MM.1S (cell line): ENCODE measurements around the gene CDH22.

Source experiments
- DNase-seq: peaks from one replicate; pipeline ENCODE4 v3.0.0-alpha.2; 2015
- H2AFZ ChIP-seq: fragments of 300-600 bp; sonication (generic); 2 replicates; pipeline ENCODE4 v1.6.0; 2016; ENCODE audit warnings: antibody characterized with exemption, low read length
- H3F3A ChIP-seq: fragments of 300-600 bp; sonication (generic); 2 replicates; pipeline ENCODE4 v1.6.1; 2016; ENCODE audit warnings: mild to moderate bottlenecking, antibody characterized with exemption, low read length, moderate library complexity, mixed read lengths; ENCODE audit not compliant: insufficient read depth
- H3K27ac ChIP-seq: fragments of 300-600 bp; sonication (generic); 2 replicates; pipeline ENCODE4 v1.5.1; 2016; ENCODE audit warnings: mild to moderate bottlenecking, low read length
- H3K27me3 ChIP-seq: fragments of 300-600 bp; sonication (generic); replicated peaks from 2 replicates; pipeline ENCODE4 v1.6.0; 2016; ENCODE audit warnings: low read length; ENCODE audit not compliant: insufficient read depth
- H3K36me3 ChIP-seq: fragments of 300-600 bp; sonication (generic); replicated peaks from 2 replicates; pipeline ENCODE4 v1.6.1; 2016; ENCODE audit warnings: mild to moderate bottlenecking, low read length, mixed read lengths; ENCODE audit not compliant: insufficient read depth
- H3K4me1 ChIP-seq: fragments of 300-600 bp; sonication (generic); 2 replicates; pipeline ENCODE4 v1.6.1; 2016; ENCODE audit warnings: low read length, mixed read lengths
- H3K4me2 ChIP-seq: fragments of 300-600 bp; sonication (generic); 2 replicates; pipeline ENCODE4 v1.6.0; 2016; ENCODE audit warnings: low read depth, low read length
- H3K4me3 ChIP-seq: fragments of 300-600 bp; sonication (generic); 2 replicates; pipeline ENCODE4 v1.5.1; 2016; ENCODE audit warnings: low read length, mixed read lengths
- H3K79me2 ChIP-seq: fragments of 300-600 bp; sonication (generic); 2 replicates; pipeline ENCODE4 v1.6.1; 2016; ENCODE audit warnings: mixed run types, low read length, mixed read lengths
- H3K9ac ChIP-seq: fragments of 300-600 bp; sonication (generic); 2 replicates; pipeline ENCODE4 v1.6.1; 2016; ENCODE audit warnings: low read length, mixed read lengths
- H3K9me2 ChIP-seq: fragments of 300-600 bp; sonication (generic); replicated peaks from 2 replicates; pipeline ENCODE4 v1.6.1; 2016; ENCODE audit warnings: mild to moderate bottlenecking, low read length, mixed read lengths; ENCODE audit not compliant: insufficient read depth
- H3K9me3 ChIP-seq: fragments of 300-600 bp; sonication (generic); replicated peaks from 2 replicates; pipeline ENCODE4 v1.6.1; 2016; ENCODE audit warnings: mild to moderate bottlenecking, low read length, mixed read lengths; ENCODE audit not compliant: insufficient read depth
- H4K20me1 ChIP-seq: fragments of 300-600 bp; sonication (generic); 2 replicates; pipeline ENCODE4 v1.6.1; 2016; ENCODE audit warnings: mild to moderate bottlenecking, low read length, moderate library complexity, mixed read lengths; ENCODE audit not compliant: insufficient read depth
- CTCF ChIP-seq: fragments of 300-600 bp; sonication (generic); IDR thresholded peaks from 2 replicates; pipeline ENCODE4 v1.5.1; 2016; ENCODE audit warnings: antibody characterized with exemption, low read length, mixed read lengths
- EZH2 ChIP-seq: fragments of 300-600 bp; sonication (generic); optimal IDR thresholded peaks from 2 replicates; pipeline ENCODE3; 2017; ENCODE audit warnings: low read depth, mild to moderate bottlenecking, antibody characterized with exemption, low read length, mixed read lengths
- EZH2phosphoT487 ChIP-seq: fragments of 300-600 bp; sonication (generic); IDR thresholded peaks from 2 replicates; pipeline ENCODE4 v1.6.1; 2018; ENCODE audit warnings: antibody characterized with exemption, low read length

CDH22 gene

GRCh38 chr20:46305331-46305972, 2.8 kb downstream of the CDH22 start:
- Histone ChIP-seq H3K4me3 (no peak overlapping the region), H3K4me2 (no peak overlapping the region), H3F3A (no peaks in the 10 kb centered on the region), H3K9me2 (no peaks in the 10 kb centered on the region), H3K4me1 (0 out of 2 replicates have a peak, but pooled peaks cover 3% of the 10 kb centered on the region), H3K27ac (no peak overlapping the region), H3K36me3 (no peaks in the 10 kb centered on the region), H2AFZ (no peak overlapping the region), H3K9me3 (no peaks in the 10 kb centered on the region), H3K27me3 (peaks cover 85% of the 10 kb centered on the region), H3K9ac (no peak overlapping the region), H4K20me1 (no peaks in the 10 kb centered on the region), H3K79me2 (no peaks in the 10 kb centered on the region)
- TF ChIP-seq EZH2phosphoT487 (no peak), CTCF (no peak), EZH2 (no peak)
- DNase-seq: no peak

GRCh38 chr20:46304852-46305251, 3.4 kb downstream of the CDH22 start:
- no peaks in the 10 kb centered on the region for H4K20me1 ChIP-seq
- H3K27ac ChIP-seq: no peak overlapping the region
- H3K4me3 ChIP-seq: no peak overlapping the region
- H3K4me1 ChIP-seq: 0 out of 2 replicates have a peak, but pooled peaks cover 3% of the 10 kb centered on the region
- no peak overlapping the region for H3K4me2 ChIP-seq
- H2AFZ ChIP-seq: no peak overlapping the region
- peaks cover 85% of the 10 kb centered on the region for H3K27me3 ChIP-seq
- H3K36me3 ChIP-seq: no peaks in the 10 kb centered on the region
- TF ChIP-seq EZH2: no peak
- no peak for TF ChIP-seq EZH2phosphoT487
- no peak for TF ChIP-seq CTCF
- no peaks in the 10 kb centered on the region for H3K79me2 ChIP-seq
- H3K9ac ChIP-seq: no peak overlapping the region
- no peaks in the 10 kb centered on the region for H3F3A ChIP-seq
- no peaks in the 10 kb centered on the region for H3K9me2 ChIP-seq
- no peaks in the 10 kb centered on the region for H3K9me3 ChIP-seq
- DNase-seq: no peak

- peaks cover 84% of the 10 kb centered on the region for H3K27me3 ChIP-seq
- H3K79me2 ChIP-seq: no peaks in the 10 kb centered on the region
- H4K20me1 ChIP-seq: no peaks in the 10 kb centered on the region
- H3K9ac ChIP-seq: no peak overlapping the region
- H3K4me3 ChIP-seq: no peak overlapping the region
- no peaks in the 10 kb centered on the region for H3K9me3 ChIP-seq
- no peak for DNase-seq
- 0 out of 2 replicates have a peak, but pooled peaks cover 3% of the 10 kb centered on the region for H3K4me1 ChIP-seq
- H3F3A ChIP-seq: no peaks in the 10 kb centered on the region
- no peak overlapping the region for H3K4me2 ChIP-seq
- no peaks in the 10 kb centered on the region for H3K36me3 ChIP-seq
- no peak overlapping the region for H3K27ac ChIP-seq
- H3K9me2 ChIP-seq: no peaks in the 10 kb centered on the region
- H2AFZ ChIP-seq: no peak overlapping the region
- TF ChIP-seq EZH2phosphoT487: no peak
- TF ChIP-seq CTCF: no peak
- no peak for TF ChIP-seq EZH2
Observed at GRCh38 chr20:46304361-46304760, 3.9 kb downstream of the CDH22 start.
